Caco-2 (cell line): Measurements from ENCODE around the gene MORN1. TPM values are rescaled to one million over a fixed set of nuclear protein-coding genes. Genes with fewer than 3 reads are reported as not detected.

Experiments
- BruUV-seq: library from RNA; stranded (reverse); fragments of 400-500 nt; replicated peaks from 2 replicates; lab custom pipeline; 2021; lab: Mats Ljungman, UMichigan
- CTCF ChIA-PET: fragments of 300-600 bp; sonication (Branson Sonifier 250); formaldehyde crosslinking; loops from one replicate; lab custom pipeline; 2022; ENCODE audit warnings: antibody characterized with exemption; lab: Charles Lee
- POLR2A ChIA-PET: fragments of 300-600 bp; sonication (Branson Sonifier 250); formaldehyde crosslinking; loops from one replicate; lab custom pipeline; 2022; ENCODE audit warnings: antibody characterized with exemption; lab: Charles Lee
- DNase-seq, 2 experiments: peaks; one replicate each; pipeline versions ENCODE4 v3.0.0 to v3.0.0-alpha.2; 2020 to 2022
- H3K27me3 ChIP-seq: replicated peaks from 2 replicates; pipeline ENCODE4 v1.6.0; 2011; ENCODE audit warnings: low read length; ENCODE audit not compliant: control insufficient read depth, insufficient read depth
- H3K36me3 ChIP-seq: 2 replicates; pipeline ENCODE4 v1.5.1; 2011; ENCODE audit warnings: low read length; ENCODE audit not compliant: control insufficient read depth, insufficient read depth
- H3K4me1 ChIP-seq: fragments of 250-450 bp; sonication (Bioruptor Pico); 2 replicates; pipeline ENCODE4 v1.5.1; 2020; ENCODE audit warnings: mild to moderate bottlenecking
- H3K4me3 ChIP-seq: 2 replicates; pipeline ENCODE4 v1.5.1; 2011; ENCODE audit warnings: low read depth, mild to moderate bottlenecking, control low read depth, low read length
- H3K9me3 ChIP-seq: fragments of 250-450 bp; sonication (Bioruptor Pico); 2 replicates; pipeline ENCODE4 v1.5.1; 2020; ENCODE audit warnings: mild to moderate bottlenecking, moderate library complexity
- H3K27ac Mint-ChIP-seq: one replicate; pipeline ENCODE4 v1.8.0; 2022; ENCODE audit warnings: mixed read lengths; ENCODE audit not compliant: unreplicated experiment
- H3K27me3 Mint-ChIP-seq: one replicate; pipeline ENCODE4 v1.8.0; 2022; ENCODE audit warnings: mixed read lengths; ENCODE audit not compliant: insufficient read depth, unreplicated experiment
- H3K36me3 Mint-ChIP-seq: one replicate; pipeline ENCODE4 v1.8.0; 2022; ENCODE audit warnings: mild to moderate bottlenecking, mixed read lengths; ENCODE audit not compliant: insufficient read depth, unreplicated experiment
- H3K4me1 Mint-ChIP-seq: one replicate; pipeline ENCODE4 v1.8.0; 2022; ENCODE audit warnings: low read depth, mixed read lengths; ENCODE audit not compliant: unreplicated experiment
- H3K4me3 Mint-ChIP-seq: one replicate; pipeline ENCODE4 v1.8.0; 2022; ENCODE audit warnings: mild to moderate bottlenecking, moderate library complexity, mixed read lengths; ENCODE audit not compliant: unreplicated experiment
- H3K9me3 Mint-ChIP-seq: one replicate; pipeline ENCODE4 v1.8.0; 2022; ENCODE audit warnings: mixed read lengths; ENCODE audit not compliant: unreplicated experiment
- CTCF ChIP-seq, 2 experiments: fragments of 200-600 bp in 1 of 2; IDR thresholded peaks; 1 replicate in 1 of 2; 2 replicates in 1 of 2; pipeline versions ENCODE4 v1.5.1 to v1.8.0; 2011 to 2022; ENCODE audit warnings: antibody characterized with exemption in 1 of 2, control low read depth in 1 of 2, inconsistent platforms in 1 of 2, low read depth in 1 of 2, low read length in 1 of 2, mild to moderate bottlenecking in 1 of 2, moderate library complexity in 1 of 2; ENCODE audit not compliant: insufficient read depth in 1 of 2, severe bottlenecking in 1 of 2, unreplicated experiment in 1 of 2
- intact Hi-C: fragments of 100-400 bp; cut with micrococcal nuclease; formaldehyde crosslinking; loops from one replicate; pipeline ENCODE4 v1.10.0; 2022; ENCODE audit not compliant: unreplicated experiment
- total RNA-seq: library from RNA; stranded (reverse); gene quantifications from 2 replicates; pipeline ENCODE4 v1.2.3, GENCODE V29; 2022

The MORN1 gene
- total RNA-seq, 1 experiment from 2014 or later, result 8.6 TPM

- H3K36me3 Mint-ChIP-seq, result no peaks in the 10 kb centered on the region
- TF ChIP-seq CTCF (IDR thresholded peaks at IDR 0.05; ENCODE audit: insufficient read depth in 1 of 2, low read depth in 1 of 2, low read length in 1 of 2, severe bottlenecking in 1 of 2, unreplicated experiment in 1 of 2), result no peak
- H3K9me3 Mint-ChIP-seq, result no peaks in the 10 kb centered on the region
- no TSS peak for BruUV-seq
- peaks cover 4% of the 10 kb centered on the region; the same call in 1 of the 2 replicates for H3K9me3 ChIP-seq
- no peak overlapping the region for H3K4me3 ChIP-seq
- intact Hi-C loops, result no loop called here
- no peak overlapping the region for H3K27ac Mint-ChIP-seq
- POLR2A ChIA-PET, result no interaction called here
- H3K36me3 ChIP-seq, result no peaks in the 10 kb centered on the region
- no peak overlapping the region for H3K4me3 Mint-ChIP-seq
- H3K4me1 ChIP-seq, result no peaks in the 10 kb centered on the region
- H3K27me3 ChIP-seq, result no peaks in the 10 kb centered on the region
- no peaks in the 10 kb centered on the region for H3K4me1 Mint-ChIP-seq
- CTCF ChIA-PET, result no interaction called here
- no peak for DNase-seq
- peaks cover 2% of the 10 kb centered on the region for H3K27me3 Mint-ChIP-seq
Measured at GRCh38 chr1:2431518-2431917, 40.2 kb upstream of the MORN1 start.

GRCh38 chr1:2431103-2431502 is 39.7 kb upstream of the MORN1 start:
- no peak overlapping the region for H3K27ac Mint-ChIP-seq
- no peak overlapping the region for H3K4me3 Mint-ChIP-seq
- DNase-seq, result no peak
- H3K27me3 ChIP-seq, result no peaks in the 10 kb centered on the region
- H3K4me1 Mint-ChIP-seq, result no peaks in the 10 kb centered on the region
- H3K9me3 Mint-ChIP-seq, result no peaks in the 10 kb centered on the region
- no TSS peak for BruUV-seq
- no peak for TF ChIP-seq CTCF (IDR thresholded peaks at IDR 0.05; ENCODE audit: insufficient read depth in 1 of 2, low read depth in 1 of 2, low read length in 1 of 2, severe bottlenecking in 1 of 2, unreplicated experiment in 1 of 2)
- H3K4me3 ChIP-seq, result no peak overlapping the region
- H3K4me1 ChIP-seq, result no peaks in the 10 kb centered on the region
- no peaks in the 10 kb centered on the region for H3K36me3 Mint-ChIP-seq
- intact Hi-C loops, result no loop called here
- POLR2A ChIA-PET, result no interaction called here
- no peaks in the 10 kb centered on the region for H3K36me3 ChIP-seq
- CTCF ChIA-PET, result no interaction called here
- peaks cover 4% of the 10 kb centered on the region; the same call in 1 of the 2 replicates for H3K9me3 ChIP-seq
- H3K27me3 Mint-ChIP-seq, result peaks cover 2% of the 10 kb centered on the region

GRCh38 chr1:2430592-2430973 is 39.2 kb upstream of the MORN1 start:
- H3K27me3 ChIP-seq, result no peaks in the 10 kb centered on the region
- POLR2A ChIA-PET, result no interaction called here
- no peaks in the 10 kb centered on the region for H3K4me1 ChIP-seq
- no peak for DNase-seq
- Mint-ChIP-seq H3K27me3 (peaks cover 2% of the 10 kb centered on the region), H3K4me3 (no peak overlapping the region), H3K27ac (no peak overlapping the region), H3K9me3 (no peaks in the 10 kb centered on the region), H3K4me1 (no peaks in the 10 kb centered on the region), H3K36me3 (no peaks in the 10 kb centered on the region)
- TF ChIP-seq CTCF (IDR thresholded peaks at IDR 0.05; ENCODE audit: insufficient read depth in 1 of 2, low read depth in 1 of 2, low read length in 1 of 2, severe bottlenecking in 1 of 2, unreplicated experiment in 1 of 2), result no peak
- CTCF ChIA-PET, result no interaction called here
- intact Hi-C loops, result no loop called here
- BruUV-seq, result no TSS peak
- no peaks in the 10 kb centered on the region for H3K36me3 ChIP-seq
- H3K9me3 ChIP-seq, result peaks cover 4% of the 10 kb centered on the region; the same call in 1 of the 2 replicates
- H3K4me3 ChIP-seq, result no peak overlapping the region
